ENCODE measurements around the gene FSTL1.

DNA sequence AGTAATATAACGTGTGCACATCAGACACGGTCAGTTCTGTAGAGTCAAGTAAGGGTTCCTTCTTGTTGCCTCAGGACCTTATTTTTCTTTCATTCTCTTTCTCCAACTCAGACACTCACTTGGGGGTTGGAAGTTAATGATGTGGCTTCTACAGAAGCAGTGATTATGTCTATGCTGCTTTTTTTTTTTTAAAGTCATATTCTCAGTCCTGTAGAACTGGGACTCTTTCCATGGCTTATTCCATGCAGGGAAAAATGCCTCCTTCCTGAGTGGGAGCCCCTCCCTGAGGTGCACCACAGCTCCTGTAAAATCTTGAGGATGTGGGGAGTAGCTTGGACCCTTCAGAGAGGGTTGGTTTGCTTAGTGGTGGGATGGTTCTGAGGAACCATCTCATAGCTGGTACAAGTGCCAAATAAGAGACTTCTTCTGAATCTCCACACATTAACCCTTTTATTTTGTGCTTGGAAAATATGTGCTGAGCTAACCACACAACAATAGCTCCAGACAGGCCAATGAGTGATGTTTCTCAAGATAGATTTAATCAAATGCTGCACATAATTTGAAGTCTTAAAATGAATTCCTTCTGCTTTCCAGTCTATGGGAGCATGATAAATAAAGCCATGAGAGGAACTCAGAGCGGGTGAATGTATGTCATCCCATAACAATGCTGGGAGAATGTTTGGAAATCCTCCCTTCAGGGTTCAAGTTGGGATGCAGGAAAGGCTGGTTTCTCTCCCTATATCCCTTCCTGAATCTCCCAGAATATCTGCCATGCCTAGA lies 23.3 kb upstream of the FSTL1 start:
- TF ChIP-seq, protein P1, sequence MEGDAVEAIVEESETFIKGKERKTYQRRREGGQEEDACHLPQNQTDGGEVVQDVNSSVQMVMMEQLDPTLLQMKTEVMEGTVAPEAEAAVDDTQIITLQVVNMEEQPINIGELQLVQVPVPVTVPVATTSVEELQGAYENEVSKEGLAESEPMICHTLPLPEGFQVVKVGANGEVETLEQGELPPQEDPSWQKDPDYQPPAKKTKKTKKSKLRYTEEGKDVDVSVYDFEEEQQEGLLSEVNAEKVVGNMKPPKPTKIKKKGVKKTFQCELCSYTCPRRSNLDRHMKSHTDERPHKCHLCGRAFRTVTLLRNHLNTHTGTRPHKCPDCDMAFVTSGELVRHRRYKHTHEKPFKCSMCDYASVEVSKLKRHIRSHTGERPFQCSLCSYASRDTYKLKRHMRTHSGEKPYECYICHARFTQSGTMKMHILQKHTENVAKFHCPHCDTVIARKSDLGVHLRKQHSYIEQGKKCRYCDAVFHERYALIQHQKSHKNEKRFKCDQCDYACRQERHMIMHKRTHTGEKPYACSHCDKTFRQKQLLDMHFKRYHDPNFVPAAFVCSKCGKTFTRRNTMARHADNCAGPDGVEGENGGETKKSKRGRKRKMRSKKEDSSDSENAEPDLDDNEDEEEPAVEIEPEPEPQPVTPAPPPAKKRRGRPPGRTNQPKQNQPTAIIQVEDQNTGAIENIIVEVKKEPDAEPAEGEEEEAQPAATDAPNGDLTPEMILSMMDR (IDR thresholded peaks at IDR 0.05), result no peak
- TF ChIP-seq POLR2A (IDR thresholded peaks at IDR 0.05), result no peak
- TF ChIP-seq EP300 (IDR thresholded peaks at IDR 0.05), result no peak
